Ovary (tissue), 9 donors: Measurements from ENCODE around the gene GNG10. TPM values are rescaled to one million over a fixed set of nuclear protein-coding genes. Genes with fewer than 3 reads are reported as not detected.

Experiments
- DNase-seq, 5 donors: peaks; one replicate each; pipeline ENCODE4 v3.0.0-alpha.2; 2019 to 2020
- H3K27ac ChIP-seq, 2 donors: fragments of 200-600 bp; one replicate each; pipeline versions ENCODE4 v1.5.1 to v1.8.0; 2019 to 2022
- H3K27me3 ChIP-seq: fragments of 200-600 bp; one replicate; pipeline ENCODE4 v1.8.0; 2022
- H3K36me3 ChIP-seq: fragments of 200-600 bp; sonication (generic); one replicate; pipeline ENCODE4 v1.5.1; 2019
- H3K4me1 ChIP-seq: one replicate; pipeline ENCODE4 v1.8.1; 2013; ENCODE audit warnings: mild to moderate bottlenecking, moderate library complexity; ENCODE audit not compliant: insufficient read depth
- H3K4me3 ChIP-seq: fragments of 200-600 bp; sonication (generic); one replicate; pipeline ENCODE4 v1.5.1; 2017
- H3K9me3 ChIP-seq, 2 donors: fragments of 200-600 bp in 1 of 2; sonication (generic) in 1 of 2; one replicate each; pipeline versions ENCODE4 v1.5.1 to v1.8.1; 2013 to 2019; ENCODE audit warnings: mild to moderate bottlenecking in 1 of 2, moderate library complexity in 1 of 2
- CTCF ChIP-seq, 3 donors: fragments of 450-650 bp in 2 of 3; fragments of 200-600 bp in 1 of 3; IDR thresholded peaks; one replicate each; pipeline versions ENCODE4 v1.5.1 to v1.8.0; 2016 to 2022; ENCODE audit warnings: antibody characterized with exemption in 3 of 3, mild to moderate bottlenecking in 1 of 3
- EP300 ChIP-seq: sonication (generic); formaldehyde crosslinking; IDR thresholded peaks from one replicate; pipeline ENCODE4 v1.6.1; 2017; ENCODE audit warnings: antibody characterized with exemption
- POLR2A ChIP-seq: fragments of 450-650 bp; IDR thresholded peaks from one replicate; pipeline ENCODE4 v1.6.1; 2017; ENCODE audit warnings: antibody characterized with exemption, mild to moderate bottlenecking, moderate library complexity
- WGBS, 3 donors: extraction: QIAGEN DNeasy Blood & Tissue Kit in 1 of 3; methylation state at CpG; one replicate each; pipeline versions ENCODE4 v1.1.5 to v1.1.7; 2013 to 2017; 5-methylcytosine and 5-hydroxymethylcytosine counted together
- intact Hi-C, 4 donors: fragments of 100-400 bp; cut with DNase I; formaldehyde crosslinking; loops; one replicate each; pipeline versions ENCODE4 v1.11.0 to v1.15.1; 2022 to 2023
- polyA plus RNA-seq, 2 donors: library from polyadenylated mRNA; stranded (reverse); fragments of 200-250 nt in 1 of 2; fragments of 350-450 nt in 1 of 2; fragmentation: Illumina TruSeq in 1 of 2; extraction: RNeasy Lipid Tissue Mini Kit (QIAGEN cat#74804) in 1 of 2; gene quantifications; one replicate each; pipeline ENCODE4 v1.2.3, GENCODE V29; 2013 to 2014
- total RNA-seq, 7 donors: library from RNA; depleted of rRNA in 2 of 7; stranded (reverse); fragments of >200 nt in 2 of 7; fragmentation: NEBNext Ultra II Directional in 3 of 7; extraction: Animal tissue kit (Norgen Biotek cat#: 25700) in 3 of 7; gene quantifications; one replicate each; pipeline versions ENCODE4 v1.1.0 to v1.2.4, GENCODE V29; 2016 to 2023
- donor health status: DM: no; HTN: no; CAD: no; lungs with moderate emphysema.
- donor health status: DM: no; HTN: no; CAD: no.
- donor health status: Bipolar disorder and iron deficiency.
- donor health status: DM: yes; HTN: yes; CAD: no.
- donor health status: DM: no; HTN: no; CAD: no.
- donor health status: DM: yes; HTN: yes; CAD: no.

Gene GNG10
- total and polyA plus RNA-seq, 9 donors, result 19.8 to 45.8 (median 29.3) TPM

- peak; percentile 95 to 96 (median 96) for DNase-seq
- 0 to 1% (median 0%) methylated on average over 70 to 79 of the region's 79 CpGs for WGBS, 3 donors
- intact Hi-C loops, result no loop called here
- Histone ChIP-seq H3K4me3 (peak within 1 kb of the TSS; percentile 77), H3K9me3 (no peaks in the 10 kb centered on the region), H3K27me3 (no peaks in the 10 kb centered on the region), H3K4me1 (peaks cover 6% of the 10 kb centered on the region), H3K36me3 (no peaks in the 10 kb centered on the region), H3K27ac (peak within 1 kb of the TSS; percentile 35 to 63)
- TF ChIP-seq CTCF (IDR thresholded peaks at IDR 0.05) (no peak), POLR2A (peak; percentile 97)
Measured at GRCh38 chr9:111631214-111631971, 30.0 kb upstream of the GNG10 start, which contains the start of gene DNAJC25. Gene DNAJC25, plus strand, starts transcription at chr9:111631334. Its CDS starts 74 bp downstream, at chr9:111631408.

- intact Hi-C loops, result no loop called here
- TF ChIP-seq CTCF (IDR thresholded peaks at IDR 0.05) (no peak), EP300 (no peak), POLR2A (no peak)
Measured at GRCh38 chr9:111632060-111632459, 29.3 kb upstream of the GNG10 start.

GRCh38 chr9:111632695-111633388 lies 28.6 kb upstream of the GNG10 start:
- Histone ChIP-seq H3K4me3 (no peak overlapping the region), H3K27me3 (no peaks in the 10 kb centered on the region), H3K4me1 (peaks cover 6% of the 10 kb centered on the region), H3K36me3 (no peaks in the 10 kb centered on the region), H3K27ac (no peak overlapping the region), H3K9me3 (no peaks in the 10 kb centered on the region)
- TF ChIP-seq POLR2A (no peak), EP300 (no peak), CTCF (IDR thresholded peaks at IDR 0.05) (no peak)
- intact Hi-C loops, result no loop called here
- no peak for DNase-seq
- WGBS, 3 donors, result 59 to 80% (median 68%) methylated on average over 7 of the region's 7 CpGs

More at GRCh38 chr9:111632060-111632459, 29.3 kb upstream of the GNG10 start:
- no peak overlapping the region for H3K27ac ChIP-seq
- H3K4me1 ChIP-seq, result peaks cover 6% of the 10 kb centered on the region
- no peaks in the 10 kb centered on the region for H3K36me3 ChIP-seq
- H3K27me3 ChIP-seq, result no peaks in the 10 kb centered on the region
- H3K9me3 ChIP-seq, result no peaks in the 10 kb centered on the region
- peak overlapping the region; percentile 77 for H3K4me3 ChIP-seq
- no peak for DNase-seq
- 36 to 41% (median 39%) methylated on average over 5 of the region's 5 CpGs for WGBS, 3 donors

- no peak for DNase-seq
- WGBS, 3 donors, result 71 to 91% (median 84%) methylated on average over 1 of the region's 1 CpG
- H3K27me3 ChIP-seq, result no peaks in the 10 kb centered on the region
- TF ChIP-seq EP300, result no peak
- TF ChIP-seq CTCF (IDR thresholded peaks at IDR 0.05), result no peak
- TF ChIP-seq POLR2A, result no peak
- no peaks in the 10 kb centered on the region for H3K36me3 ChIP-seq
- H3K4me3 ChIP-seq, result no peak overlapping the region
- peaks cover 6% of the 10 kb centered on the region for H3K4me1 ChIP-seq
- intact Hi-C loops, result no loop called here
- H3K9me3 ChIP-seq, result no peaks in the 10 kb centered on the region
- no peak overlapping the region for H3K27ac ChIP-seq
Measured at GRCh38 chr9:111633389-111633736, 28.0 kb upstream of the GNG10 start.
